GM18951 (cell line): ENCODE results near the gene HECTD4.
A peak's percentile ranks its signal among the peaks of the same experiment; 100 is the strongest.
"Not testable (repeated sequence)": the region's sequence is repeated elsewhere in the genome, so short reads cannot be mapped to it uniquely, and the experiment has no call there.

Experiments used
- POLR2A ChIP-seq: IDR thresholded peaks from 4 replicates; pipeline ENCODE4 v1.6.1; 2011; ENCODE audit warnings: mild to moderate bottlenecking; ENCODE audit not compliant: insufficient read length, insufficient read depth; ENCODE audit errors: extremely low read depth
- in situ Hi-C: fragments of 300-500 bp; cut with MboI; formaldehyde crosslinking; loops from one replicate; pipeline ENCODE4 v1.12.0; 2022; ENCODE audit warnings: low sequenced_read_pairs, mixed read lengths, inconsistent platforms; ENCODE audit not compliant: unreplicated experiment

The HECTD4 gene

GRCh38 chr12:112381883-112382796 is at the start of gene HECTD4:
TSS of gene HECTD4 (minus strand) at chr12:112382431. CDS start at chr12:112382128, 303 bp downstream.
- TF ChIP-seq POLR2A: peak; percentile 96
- in situ Hi-C loops: loop anchor here (10.0 to 25.0 kb wide), 2 partner anchors 177 to 445 kb away; no protein-coding TSS in a partner anchor

DNA sequence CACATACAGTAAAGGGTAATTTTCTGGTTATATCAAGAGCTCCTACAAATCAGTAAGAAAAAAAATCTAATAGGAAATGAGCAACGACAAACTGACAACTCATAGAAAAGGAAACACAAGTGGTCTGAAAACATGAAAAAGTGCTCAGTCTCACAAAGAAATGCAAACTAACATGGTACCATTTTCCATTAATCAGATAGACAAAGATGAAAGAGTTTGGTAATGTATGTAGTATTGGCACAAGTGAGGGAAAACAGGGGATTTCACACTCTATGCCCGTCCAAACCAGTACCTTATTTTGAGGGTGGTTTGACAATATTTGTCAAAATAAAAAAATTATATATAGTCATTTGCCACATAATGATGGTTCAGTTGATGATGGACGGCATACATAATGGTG is 49.7 kb upstream of the HECTD4 start:
- no peak for TF ChIP-seq POLR2A
- in situ Hi-C loops: no loop called here

DNA sequence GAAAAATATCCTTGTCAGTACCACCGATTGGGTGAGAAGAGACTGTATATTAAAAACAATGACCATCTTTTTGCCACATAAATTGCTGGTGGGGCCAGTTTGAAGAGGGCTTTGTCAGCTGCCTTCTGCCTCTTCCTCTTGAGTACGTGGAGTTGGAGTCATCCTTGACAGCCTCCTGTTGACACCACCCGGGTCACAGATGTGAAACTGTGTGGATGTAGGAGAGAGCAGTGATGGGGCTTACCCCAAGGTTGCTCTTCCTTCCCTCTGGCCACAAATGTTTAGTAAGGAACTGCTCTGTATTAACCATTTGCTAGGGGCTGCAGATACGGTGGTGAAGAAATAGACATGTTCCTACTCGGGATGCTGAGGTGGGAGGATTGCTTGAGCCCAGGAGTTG is 48.7 kb upstream of the HECTD4 start:
- no peak for TF ChIP-seq POLR2A
- in situ Hi-C loops: no loop called here

GRCh38 chr12:112427760-112428159 is 45.5 kb upstream of the HECTD4 start:
- TF ChIP-seq POLR2A: no peak
- in situ Hi-C loops: no loop called here

GRCh38 chr12:112425582-112426382 is 43.6 kb upstream of the HECTD4 start:
- no peak for TF ChIP-seq POLR2A
- in situ Hi-C loops: no loop called here

GRCh38 chr12:112424126-112424525 is 41.9 kb upstream of the HECTD4 start:
- no peak for TF ChIP-seq POLR2A
- in situ Hi-C loops: no loop called here

DNA sequence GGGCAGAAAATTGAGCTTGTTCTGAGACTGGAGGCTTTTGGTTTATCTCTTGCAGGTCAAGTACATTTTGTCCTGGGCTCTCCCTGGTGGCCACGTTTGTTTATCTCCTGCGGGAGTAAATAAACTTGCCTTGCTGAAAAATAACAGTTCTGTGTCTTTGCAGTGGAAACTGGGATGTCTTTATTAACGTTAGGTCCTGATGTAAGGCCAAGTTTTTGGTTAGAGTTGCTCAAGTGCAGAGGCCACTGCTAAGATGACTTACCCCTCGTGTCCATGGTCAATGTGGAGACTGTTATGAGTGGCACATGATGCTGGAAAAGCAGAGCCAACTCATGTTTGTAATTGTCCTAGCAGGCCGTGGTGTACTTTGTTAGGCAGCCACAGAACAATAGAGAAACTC is 40.3 kb upstream of the HECTD4 start:
- in situ Hi-C loops: no loop called here
- no peak for TF ChIP-seq POLR2A

- TF ChIP-seq POLR2A: no peak
- in situ Hi-C loops: no loop called here
Observed at GRCh38 chr12:112421363-112421762, 39.1 kb upstream of the HECTD4 start.

DNA sequence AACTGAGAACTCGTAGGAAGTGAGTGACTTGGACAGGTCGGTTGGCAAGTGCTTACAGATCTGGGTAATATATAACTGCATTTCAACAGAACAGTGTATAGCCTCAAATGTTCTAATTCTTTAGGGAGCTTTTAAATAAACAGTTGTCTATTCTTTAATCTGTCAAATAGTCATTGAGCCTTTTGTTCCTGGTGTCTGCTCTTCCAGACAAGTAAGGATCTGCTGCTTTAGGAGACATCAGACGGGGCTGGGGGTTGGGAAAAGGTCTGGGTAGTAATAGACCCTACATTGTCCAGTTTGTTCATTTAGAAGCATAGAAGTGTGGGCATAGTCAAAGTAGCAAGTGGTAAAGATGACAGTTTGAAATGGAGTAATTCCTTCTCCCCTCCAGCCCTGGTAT is 38.5 kb upstream of the HECTD4 start:
- in situ Hi-C loops: no loop called here
- TF ChIP-seq POLR2A: no peak

DNA sequence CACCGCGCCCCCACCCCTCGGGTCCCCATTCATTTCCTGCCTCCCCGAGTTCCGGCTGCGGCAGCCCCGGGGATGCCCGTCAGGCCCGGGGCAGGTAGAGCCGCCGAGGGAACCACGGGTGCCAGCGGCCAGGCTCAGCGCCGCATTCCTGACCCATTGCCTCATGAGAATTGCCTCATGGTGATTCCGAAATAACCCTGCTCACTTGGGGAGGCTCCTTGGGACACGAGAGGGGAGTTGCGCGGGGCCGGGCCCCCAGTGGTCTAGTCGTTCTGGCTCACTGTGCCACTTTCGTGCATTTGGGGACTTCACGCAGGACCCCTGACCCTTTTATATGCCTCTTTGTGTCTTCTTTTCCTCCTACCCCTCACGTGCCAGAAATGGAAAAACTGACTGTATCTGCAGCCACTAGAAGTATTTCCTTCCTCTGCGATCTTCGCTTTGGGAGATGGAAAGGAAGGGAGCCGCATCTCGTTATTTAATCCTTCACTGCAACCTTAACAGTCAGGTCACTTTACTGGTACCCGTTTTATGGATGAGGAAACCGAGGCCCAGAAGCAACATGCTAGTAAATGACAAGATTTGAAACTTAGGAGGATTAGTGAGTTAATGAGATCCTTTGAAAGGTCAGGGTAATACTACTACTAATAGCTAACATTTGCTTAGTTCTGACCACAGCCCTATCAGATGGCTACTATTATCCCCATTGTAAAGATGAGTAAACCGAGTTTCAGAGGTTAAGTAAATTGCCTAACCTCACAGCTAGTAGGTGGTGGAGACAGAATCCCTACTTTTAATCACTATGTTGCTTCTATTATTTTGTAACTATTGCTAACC is 37.3 kb upstream of the HECTD4 start:
- in situ Hi-C loops: no loop called here
- TF ChIP-seq POLR2A: no peak

DNA sequence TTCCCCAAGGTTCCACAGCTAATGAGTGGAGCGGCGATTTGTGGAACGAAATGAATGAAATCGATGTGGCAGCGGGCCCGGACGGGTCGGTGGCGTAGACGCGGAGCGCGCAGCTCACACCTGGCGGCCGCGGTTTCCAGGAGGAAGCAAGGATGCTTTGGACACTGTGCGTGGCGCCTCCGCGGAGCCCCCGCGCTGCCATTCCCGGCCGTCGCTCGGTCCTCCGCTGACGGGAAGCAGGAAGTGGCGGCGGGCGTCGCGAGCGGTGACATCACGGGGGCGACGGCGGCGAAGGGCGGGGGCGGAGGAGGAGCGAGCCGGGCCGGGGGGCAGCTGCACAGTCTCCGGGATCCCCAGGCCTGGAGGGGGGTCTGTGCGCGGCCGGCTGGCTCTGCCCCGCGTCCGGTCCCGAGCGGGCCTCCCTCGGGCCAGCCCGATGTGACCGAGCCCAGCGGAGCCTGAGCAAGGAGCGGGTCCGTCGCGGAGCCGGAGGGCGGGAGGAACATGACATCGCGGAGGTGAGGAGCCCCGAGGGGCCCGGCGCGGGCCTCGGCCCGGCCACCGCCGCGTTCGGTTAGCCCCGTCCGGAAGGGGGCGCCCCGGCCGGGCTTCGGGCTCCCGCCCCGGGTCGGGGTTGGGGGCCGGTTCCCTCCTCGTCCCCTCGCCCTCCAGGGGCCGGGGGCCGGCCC is 36.5 kb upstream of the HECTD4 start, which contains the start of gene PTPN11:
PTPN11 (plus strand) TSS at position 340 of the 689 bp plus-strand sequence; CDS start at position 505, 165 bp downstream.
- in situ Hi-C loops: no loop called here
- TF ChIP-seq POLR2A: peak; percentile 98

GRCh38 chr12:112418273-112418607 is 36.0 kb upstream of the HECTD4 start:
- in situ Hi-C loops: no loop called here

DNA sequence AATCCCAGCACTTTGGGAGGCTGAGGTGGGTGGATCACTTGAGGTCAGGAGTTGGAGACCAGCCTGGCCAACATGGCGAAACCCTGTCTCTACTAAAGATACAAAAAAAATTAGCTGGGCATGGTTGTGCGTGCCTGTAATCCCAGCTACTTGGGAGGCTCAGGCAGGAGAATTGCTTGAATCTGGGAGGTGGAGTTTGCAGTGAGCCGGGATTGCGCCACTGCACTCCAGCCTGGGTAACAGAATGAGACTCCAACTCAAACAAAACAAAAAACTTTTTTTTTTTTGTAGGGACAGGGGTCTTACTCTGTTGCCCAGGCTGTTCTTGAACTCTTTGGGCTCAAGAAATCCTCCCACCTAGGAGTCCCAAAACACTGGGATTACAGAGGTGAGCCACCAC is 33.2 kb upstream of the HECTD4 start:
- in situ Hi-C loops: not testable (repeated sequence)

More at GRCh38 chr12:112418273-112418607, 36.0 kb upstream of the HECTD4 start:
- TF ChIP-seq POLR2A: no peak
